ENCODE measurements around the gene CCDC127. TPM values are rescaled to one million over a fixed set of nuclear protein-coding genes. Genes with fewer than 3 reads are reported as not detected.

The CCDC127 gene, protein sequence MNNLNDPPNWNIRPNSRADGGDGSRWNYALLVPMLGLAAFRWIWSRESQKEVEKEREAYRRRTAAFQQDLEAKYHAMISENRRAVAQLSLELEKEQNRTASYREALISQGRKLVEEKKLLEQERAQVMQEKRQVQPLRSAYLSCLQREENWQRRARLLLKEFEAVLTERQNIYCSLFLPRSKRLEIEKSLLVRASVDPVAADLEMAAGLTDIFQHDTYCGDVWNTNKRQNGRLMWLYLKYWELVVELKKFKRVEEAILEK
- 2.6 and 5.6 TPM in 2 replicates for total RNA-seq

DNA sequence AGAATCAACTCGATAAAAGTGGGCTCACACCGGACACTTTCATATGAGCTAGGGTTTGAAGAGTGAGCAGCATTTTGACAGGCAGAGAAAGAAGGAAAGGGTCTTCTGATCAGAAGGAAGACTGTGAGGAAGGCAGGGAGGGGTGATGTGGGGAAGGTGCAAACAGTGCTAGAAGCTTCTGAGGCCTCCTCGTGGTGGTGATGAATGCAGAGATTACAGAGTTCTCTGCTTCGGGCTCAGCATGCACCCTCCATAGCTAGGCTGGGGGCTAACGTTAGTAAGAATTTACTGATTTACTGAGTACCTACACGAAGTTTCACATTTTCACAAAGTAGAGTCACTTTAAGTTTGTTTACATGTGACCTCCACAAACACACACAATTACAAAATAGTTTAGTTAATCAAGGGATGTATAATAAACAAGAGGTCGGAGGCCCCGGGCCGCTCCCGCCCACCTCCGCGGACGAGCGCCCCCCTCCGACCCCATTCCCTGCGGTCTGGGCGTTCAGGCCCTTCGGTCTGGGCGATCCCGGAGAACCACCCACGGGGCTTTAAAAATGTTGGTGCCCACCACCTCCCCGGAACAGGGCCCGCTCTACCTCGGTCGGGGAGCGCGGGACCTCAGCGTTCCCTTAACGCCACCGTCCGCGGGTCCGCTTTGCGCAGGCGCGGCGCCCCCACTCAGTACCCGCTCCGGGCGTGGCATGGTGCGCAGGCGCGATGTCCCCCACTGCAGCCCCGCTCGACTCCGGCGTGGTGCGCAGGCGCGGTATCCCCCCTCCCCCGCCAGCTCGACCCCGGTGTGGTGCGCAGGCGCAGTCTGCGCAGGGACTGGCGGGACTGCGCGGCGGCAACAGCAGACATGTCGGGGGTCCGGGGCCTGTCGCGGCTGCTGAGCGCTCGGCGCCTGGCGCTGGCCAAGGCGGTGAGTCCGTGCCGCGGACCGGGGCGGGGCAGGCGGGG, at the start of gene CCDC127, which contains the start of gene SDHA:
CCDC127 (minus strand) TSS at position 660 of the 963 bp plus-strand sequence. CDS start 1,304 bp downstream, outside the sequence.
SDHA (plus strand) TSS at position 827 of the 963 bp plus-strand sequence; CDS start at position 863, 36 bp downstream.

DNA sequence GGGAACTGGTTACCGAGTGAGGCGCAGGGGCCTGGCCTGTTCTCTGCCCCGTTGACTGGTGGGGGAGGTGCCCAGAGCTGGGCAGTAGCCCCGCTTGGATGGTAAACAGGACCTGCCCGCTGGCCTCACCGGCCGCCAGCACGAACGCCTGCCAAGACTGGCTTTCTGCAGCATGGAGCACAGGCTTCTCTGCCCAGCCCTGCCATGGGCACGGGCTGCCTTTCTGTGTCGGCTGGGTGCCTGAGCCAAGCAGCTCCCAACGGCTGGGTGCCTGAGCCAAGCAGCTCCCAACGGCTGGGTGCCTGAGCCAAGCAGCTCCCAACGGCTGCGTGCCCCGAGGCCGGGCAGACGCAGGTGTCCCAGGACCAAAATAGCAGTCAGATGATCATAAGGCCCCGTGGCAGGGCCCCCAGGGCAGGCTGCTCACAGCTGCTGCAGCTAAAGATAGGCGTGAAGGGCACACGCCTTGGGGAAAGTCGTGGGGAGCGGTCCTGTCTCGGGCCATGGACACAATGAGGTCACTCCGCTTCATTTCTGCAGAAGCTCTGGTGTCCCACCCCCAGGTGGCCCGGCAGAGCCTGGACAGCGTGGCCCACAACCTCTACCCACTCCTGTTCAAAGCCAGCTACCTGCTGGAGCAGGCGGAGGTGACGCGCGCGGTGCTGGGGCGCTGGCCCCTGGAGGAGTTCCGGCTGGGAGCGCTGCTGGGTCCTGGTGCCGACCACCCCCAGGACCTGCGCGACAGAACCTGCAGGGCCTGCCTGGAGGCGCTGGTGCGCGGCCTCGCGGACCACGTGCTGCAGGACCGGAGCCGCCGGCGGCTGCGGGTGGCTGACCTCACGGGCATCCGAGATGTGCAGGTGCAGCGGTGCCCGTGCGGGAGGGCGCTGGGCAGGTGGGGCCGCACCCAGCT, 26.7 kb downstream of the CCDC127 start, which contains the start of gene LRRC14B:
LRRC14B (plus strand) TSS at position 460 of the 913 bp plus-strand sequence; CDS start at position 504, 44 bp downstream.

Other genes starting within 250 kb of the CCDC127 start
- gene PLEKHG4B, start 126.0 kb downstream of the CCDC127 start, total RNA-seq, result 0.49 and 0.51 TPM in 2 replicates
- not detected in 2 replicates for gene LRRC14B, start 26.7 kb downstream of the CCDC127 start, total RNA-seq
- 73.8 and 77.4 TPM in 2 replicates for gene SDHA, start 167 bp upstream of the CCDC127 start, total RNA-seq
- 93.4 and 106 TPM in 2 replicates for gene PDCD6, start 53.5 kb upstream of the CCDC127 start, total RNA-seq
- 0.33 and 0.63 TPM in 2 replicates for gene AHRR, start 103.6 kb upstream of the CCDC127 start, total RNA-seq
- 21.2 and 24.0 TPM in 2 replicates for gene EXOC3, start 225.0 kb upstream of the CCDC127 start, total RNA-seq

All from mesangial cell (primary cell).